Erythroblast (primary cell): ENCODE data around the gene SLC38A8.

ENCODE experiments used
- GATA1 ChIP-seq: IDR thresholded peaks from 2 replicates; pipeline ENCODE4 v1.6.1; 2011; ENCODE audit warnings: low read depth, mild to moderate bottlenecking, control low read depth, low read length, moderate library complexity
- POLR2A ChIP-seq: IDR thresholded peaks from 2 replicates; pipeline ENCODE4 v1.6.1; 2011; ENCODE audit warnings: mild to moderate bottlenecking, low read length

GRCh38 chr16:83981799-83982198, 60.8 kb downstream of the SLC38A8 start:
- TF ChIP-seq POLR2A (no peak), GATA1 (no peak)
